ENCODE results near the gene HIVEP2. TPM values are rescaled to one million over a fixed set of nuclear protein-coding genes. Genes with fewer than 3 reads are reported as not detected.

The HIVEP2 gene
- total and polyA plus RNA-seq, 2 of the 4 experiments (the other 2 are of a cell fraction), result 4.3 to 11.3 TPM

DNA sequence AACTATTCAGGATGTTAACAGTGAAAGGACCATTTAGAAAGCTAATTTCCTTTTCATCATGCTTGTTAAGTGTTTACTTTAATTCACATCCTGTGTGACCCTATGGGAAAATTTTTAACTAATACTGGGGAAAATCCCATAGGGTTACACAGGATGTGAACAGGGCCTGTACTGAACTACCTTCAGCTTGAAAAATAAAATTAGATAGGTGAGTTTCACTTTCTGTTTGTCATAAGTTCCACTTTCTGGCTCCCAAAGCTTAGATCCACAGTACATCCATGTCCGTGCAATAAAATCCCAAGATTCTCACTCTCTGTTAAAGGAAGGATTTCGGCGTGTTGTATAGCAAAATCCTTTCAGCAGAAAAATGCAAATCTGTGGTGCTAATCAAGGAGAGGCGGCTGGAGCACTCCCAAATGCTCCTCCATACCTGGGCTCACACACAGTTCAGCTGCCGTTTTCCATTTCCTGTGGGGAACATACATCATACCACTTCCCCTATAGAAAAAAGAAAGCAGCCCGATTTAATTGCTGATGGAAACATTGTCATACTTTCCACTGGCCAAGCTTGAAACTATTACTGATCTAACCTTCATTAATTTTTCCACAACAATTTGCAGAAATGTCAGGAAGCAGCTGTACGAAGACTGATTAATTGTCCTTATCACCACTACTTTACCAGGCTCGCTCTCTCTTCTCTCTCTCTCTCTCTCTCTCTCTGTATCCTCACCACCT lies 125.2 kb downstream of the HIVEP2 start (continued):
- no peak for TF ChIP-seq MAZ (IDR thresholded peaks at IDR 0.05; ENCODE audit: borderline replicate concordance, low read depth, low read length)
- TF ChIP-seq MAFK (IDR thresholded peaks at IDR 0.05; ENCODE audit: low read depth, low read length), result no peak
- no peak for TF ChIP-seq POLR2A (IDR thresholded peaks at IDR 0.05; ENCODE audit: low read depth, low read length)
- TF ChIP-seq BHLHE40 (IDR thresholded peaks at IDR 0.05; ENCODE audit: low read depth, low read length), result no peak
- TF ChIP-seq RFX5 (IDR thresholded peaks at IDR 0.05; ENCODE audit: low read depth, low read length), result no peak
- no peak for TF ChIP-seq FOS (IDR thresholded peaks at IDR 0.05; ENCODE audit: low read depth, low read length)
- no peak for TF ChIP-seq CEBPB (IDR thresholded peaks at IDR 0.05; ENCODE audit: low read depth, low read length)
- no peak for TF ChIP-seq SMC3 (IDR thresholded peaks at IDR 0.05; ENCODE audit: low read depth, low read length)
